ENCODE results near the gene STX1B.
"Not testable (repeated sequence)": the region's sequence is repeated elsewhere in the genome, so short reads cannot be mapped to it uniquely, and the experiment has no call there.

STX1B gene

DNA sequence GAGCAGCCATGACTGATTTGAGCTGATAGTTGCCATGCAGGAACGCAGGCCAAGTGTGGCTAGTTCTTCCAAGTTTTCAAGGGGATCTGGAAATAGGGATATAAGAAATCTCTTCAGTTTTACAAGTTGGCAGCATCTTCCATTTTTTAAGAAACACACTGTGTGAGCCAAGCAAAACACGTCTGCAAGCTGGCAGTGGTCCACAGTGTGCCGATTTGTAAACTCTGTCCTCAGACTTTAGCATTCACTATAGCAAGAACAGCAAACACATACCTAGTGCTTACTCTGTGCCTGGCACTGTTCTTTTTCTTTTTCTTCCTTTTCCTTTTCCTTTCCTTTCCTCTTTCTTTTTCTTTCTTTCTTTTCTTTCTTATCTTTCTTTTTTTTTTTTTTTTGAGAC is 58.7 kb downstream of the STX1B start:
- DNase-seq (ENCODE audit: low spot score) = no peak

DNA sequence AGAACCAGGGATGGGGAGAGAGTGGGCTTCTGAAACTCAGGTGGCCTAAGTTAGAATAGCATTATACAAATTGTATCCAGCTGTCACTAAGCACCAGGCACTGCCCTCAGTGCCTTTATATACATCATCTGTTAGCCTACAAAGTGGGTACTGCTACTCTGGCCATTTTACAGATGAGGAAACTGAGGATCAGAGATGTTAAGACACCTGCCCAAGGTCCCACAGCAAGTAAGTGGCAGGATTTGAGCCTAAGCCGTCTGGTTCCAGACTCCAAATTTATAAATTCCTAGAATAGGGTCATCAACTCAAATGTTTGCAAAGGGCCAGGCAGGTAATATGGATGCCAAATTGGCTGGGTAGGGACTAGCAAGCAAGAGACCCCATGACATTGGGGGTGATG is 59.2 kb downstream of the STX1B start:
- no peak for DNase-seq (ENCODE audit: low spot score)

DNA sequence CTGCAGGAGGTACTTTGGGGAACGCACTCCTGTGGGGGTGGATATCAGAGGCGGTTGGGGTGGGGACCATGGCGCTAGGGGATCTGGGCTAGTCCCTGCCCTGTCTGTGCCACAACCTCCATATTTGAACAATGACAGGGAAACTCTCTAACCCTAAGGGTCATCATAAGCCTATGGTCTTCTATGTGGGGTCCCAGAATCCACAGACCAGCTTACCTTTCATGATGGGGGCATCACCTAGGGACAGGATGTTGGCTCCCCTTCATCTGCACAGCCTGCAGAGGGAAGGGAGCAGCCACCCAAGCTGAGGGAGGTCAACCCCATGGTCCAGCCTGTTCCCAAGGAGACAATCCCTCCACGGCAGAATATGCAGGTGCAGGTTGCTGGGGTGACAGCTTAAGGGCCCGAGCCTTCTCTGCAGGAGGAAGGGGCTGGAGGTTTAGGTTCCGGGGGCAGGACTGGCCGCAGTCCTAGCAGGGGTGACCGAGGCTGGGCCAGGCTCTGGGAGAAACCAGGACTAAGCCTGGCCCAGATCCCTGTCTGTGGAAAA is 59.8 kb downstream of the STX1B start:
- no peak for DNase-seq (ENCODE audit: low spot score)

DNA sequence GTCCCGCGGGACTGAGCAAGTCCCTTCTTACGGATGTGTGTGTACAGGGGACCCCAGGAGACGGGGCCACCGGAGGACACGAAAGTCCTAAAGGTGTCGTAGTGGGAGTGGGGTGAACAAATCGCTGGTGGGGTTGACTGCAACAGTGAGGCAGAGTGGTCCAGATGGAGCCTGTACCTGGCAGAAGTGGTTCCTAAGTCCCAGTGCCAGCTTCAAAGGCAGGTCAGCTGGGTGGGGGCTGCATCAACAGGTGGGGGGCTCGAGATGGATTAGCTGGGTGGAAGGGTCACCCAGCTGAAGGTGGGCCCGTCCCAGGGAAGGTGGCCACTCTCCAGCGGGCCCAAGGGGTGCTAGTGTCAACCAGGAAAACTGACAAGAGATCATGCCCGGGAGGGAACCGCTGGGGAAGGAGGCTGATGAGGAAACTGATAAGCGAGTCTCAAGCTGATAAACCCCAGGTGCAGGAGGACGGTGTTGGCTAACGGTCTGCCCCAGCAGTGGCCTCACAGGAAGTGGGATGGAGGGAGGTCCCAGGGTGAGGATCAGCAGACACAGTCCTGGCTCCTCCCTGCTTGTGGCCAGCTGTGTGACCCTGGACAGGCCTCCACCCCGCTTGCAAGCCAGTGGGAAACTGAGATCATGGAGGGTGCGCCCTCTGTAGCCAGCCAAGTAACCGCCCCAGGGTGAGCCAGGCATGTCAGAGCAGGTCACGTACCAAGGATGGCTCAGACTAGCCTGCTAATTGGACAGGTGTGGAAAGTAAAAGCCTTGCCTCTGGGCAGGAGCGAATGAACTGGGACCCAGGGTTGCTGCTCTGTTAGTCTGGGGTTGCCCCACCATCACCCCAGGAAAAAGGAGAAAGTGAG is 60.6 kb downstream of the STX1B start:
- DNase-seq (ENCODE audit: low spot score) = peak; percentile 76

DNA sequence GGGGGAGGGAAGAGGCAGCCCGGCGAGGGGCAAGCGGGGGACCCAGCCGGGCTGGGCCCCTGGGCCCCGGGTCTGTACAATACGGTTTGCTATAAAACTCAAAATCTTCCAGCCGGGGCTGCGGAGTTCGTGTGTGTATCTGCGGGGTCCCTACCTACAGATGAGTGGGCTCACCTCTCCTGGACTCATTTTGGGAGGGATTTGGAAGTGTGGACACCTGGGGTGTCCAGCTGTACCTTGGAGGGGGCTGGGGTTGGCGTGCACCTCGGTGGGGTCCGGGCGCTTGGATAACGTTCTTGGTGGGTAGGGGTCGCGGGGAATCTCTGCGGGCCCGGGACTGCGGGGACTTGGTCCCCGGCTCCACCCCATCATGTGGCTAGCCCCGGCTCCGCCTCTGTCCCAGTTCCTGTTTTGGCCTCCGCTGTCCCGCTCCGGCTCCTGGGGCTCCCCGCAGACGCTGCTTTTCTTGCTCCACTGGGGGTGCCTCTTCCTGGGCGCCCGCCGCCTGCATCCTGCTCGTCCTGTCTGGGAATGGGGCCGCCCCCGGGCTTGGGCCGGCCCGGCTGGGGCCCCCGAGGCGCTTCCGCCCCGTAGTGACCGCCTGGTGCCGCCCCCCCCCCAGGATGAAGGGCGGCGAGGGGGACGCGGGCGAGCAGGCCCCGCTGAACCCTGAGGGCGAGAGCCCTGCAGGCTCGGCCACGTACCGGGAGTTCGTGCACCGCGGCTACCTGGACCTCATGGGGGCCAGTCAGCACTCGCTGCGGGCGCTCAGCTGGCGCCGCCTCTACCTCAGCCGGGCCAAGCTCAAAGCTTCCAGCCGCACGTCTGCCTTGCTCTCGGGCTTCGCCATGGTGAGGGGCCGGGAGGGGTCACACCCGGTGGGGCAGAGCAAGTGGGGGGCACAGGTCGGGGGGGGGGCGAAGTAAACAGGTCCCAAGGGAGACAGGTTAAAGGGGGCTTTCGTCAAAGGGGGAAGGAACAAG is 61.5 kb downstream of the STX1B start, which contains the start of gene ORAI3:
Gene ORAI3, plus strand, starts transcription at position 402 of the 983 bp plus-strand sequence. Its CDS starts 222 bp downstream, at position 624.
- peak; percentile 77 for DNase-seq (ENCODE audit: low spot score)

DNA sequence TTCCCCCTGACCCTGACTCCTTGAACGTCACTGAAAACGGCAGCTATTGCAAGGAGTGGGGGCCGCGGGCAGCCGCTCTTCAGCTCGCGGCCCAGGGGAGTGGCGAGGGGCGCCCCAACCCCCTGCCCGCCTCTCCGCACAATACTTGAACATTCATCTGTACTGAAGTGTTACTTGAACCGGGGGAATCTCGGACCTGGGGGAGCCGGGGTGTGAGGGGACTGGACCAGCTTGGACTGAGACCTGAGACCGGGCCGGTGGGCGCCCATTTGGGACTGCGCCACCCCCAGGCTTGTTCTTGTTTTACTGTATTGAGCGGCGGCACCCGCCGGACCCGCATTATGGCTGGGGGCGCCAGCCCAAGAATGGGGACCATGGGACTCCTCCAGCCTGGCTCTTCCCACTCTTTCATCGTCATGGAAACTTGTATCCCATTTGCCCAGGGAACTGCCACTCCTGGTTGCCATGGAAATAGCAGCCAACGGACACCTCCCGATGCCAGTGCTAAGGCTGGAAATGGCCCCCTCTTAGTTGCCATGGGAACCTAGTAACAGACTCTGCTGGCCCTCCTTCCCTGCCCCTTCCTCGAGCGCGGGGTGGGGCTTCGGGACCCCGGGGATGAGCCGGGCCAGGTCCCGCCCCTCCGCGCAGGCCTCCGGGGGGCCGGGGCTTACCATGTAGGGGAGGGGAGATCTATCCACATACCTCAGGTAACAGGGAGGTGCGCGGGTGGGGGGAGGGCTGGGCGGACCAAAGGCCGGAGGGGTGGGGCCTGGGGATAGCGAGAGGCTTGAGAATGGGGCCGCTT is 62.4 kb downstream of the STX1B start:
- peak; percentile 97 for DNase-seq (ENCODE audit: low spot score)

DNA sequence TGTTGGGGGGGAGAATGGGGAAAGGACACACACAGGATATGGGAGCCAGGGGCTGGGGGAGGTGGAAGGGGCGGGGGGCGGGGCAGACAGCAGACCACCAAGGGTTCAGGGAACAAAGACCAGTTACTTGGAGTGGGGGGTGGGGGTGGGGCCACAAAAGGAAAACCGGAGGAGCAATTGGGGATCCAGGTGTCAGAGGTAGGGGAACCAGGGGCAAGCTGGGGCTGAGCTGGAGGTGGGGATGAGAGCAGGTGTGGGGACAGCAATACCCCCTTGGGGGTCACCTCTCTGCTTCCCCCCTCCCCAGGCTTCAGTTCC is 62.9 kb downstream of the STX1B start:
- DNase-seq (ENCODE audit: low spot score) = no peak

DNA sequence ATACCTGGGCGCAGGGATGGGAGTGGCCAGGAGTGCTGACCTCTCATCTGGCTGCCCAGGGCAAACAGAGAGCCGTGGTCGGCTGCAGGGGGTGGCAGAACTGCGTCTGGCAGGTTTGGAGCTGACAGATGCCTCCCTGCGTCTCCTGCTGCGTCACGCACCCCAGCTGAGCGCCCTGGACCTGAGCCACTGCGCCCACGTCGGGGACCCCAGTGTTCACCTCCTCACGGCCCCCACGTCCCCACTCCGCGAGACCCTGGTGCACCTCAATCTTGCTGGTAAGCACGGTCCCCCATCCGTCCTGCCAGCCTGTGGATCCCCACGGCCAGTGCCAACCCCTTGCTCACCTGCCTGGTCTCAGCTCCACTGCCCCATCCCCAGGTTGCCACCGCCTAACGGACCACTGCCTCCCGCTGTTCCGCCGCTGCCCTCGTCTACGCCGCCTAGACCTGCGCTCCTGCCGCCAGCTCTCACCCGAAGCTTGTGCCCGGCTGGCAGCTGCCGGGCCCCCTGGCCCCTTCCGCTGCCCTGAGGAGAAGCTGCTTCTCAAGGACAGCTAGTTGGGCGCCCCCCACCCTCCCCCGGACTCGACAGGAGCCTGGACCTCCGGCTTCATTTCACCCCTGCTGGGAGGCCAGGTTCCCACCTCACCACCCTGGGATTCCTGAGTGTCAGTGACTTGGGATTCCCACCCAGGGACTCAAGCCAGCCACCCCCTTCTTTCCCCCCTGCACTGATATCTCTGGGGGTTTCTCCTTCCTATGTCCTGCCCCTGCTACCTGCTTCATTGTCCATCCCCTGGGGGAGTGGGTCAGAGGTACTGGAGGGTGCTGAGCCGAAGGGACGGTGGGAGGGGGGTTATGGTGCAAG is 63.5 kb downstream of the STX1B start:
- DNase-seq (ENCODE audit: low spot score) = no peak

DNA sequence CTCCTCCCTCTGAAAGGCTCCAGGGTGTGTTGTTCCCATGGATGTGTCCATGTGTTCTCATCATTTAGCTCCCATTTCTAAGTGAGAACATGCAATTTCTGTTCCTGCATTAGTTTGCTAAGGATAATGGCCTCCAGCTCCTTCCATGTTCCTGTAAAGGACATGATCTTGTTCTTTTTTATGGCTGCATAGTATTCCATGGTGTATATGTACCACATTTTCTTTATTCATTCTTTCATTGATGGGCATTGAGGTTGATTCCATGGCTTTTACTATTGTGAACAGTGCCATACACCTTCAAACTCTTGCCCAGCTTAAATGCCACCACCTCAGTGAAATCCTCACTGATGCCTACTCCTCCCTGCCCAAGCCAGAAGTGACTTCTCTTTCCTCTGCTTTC is 66.1 kb downstream of the STX1B start:
- no peak for DNase-seq (ENCODE audit: low spot score)

DNA sequence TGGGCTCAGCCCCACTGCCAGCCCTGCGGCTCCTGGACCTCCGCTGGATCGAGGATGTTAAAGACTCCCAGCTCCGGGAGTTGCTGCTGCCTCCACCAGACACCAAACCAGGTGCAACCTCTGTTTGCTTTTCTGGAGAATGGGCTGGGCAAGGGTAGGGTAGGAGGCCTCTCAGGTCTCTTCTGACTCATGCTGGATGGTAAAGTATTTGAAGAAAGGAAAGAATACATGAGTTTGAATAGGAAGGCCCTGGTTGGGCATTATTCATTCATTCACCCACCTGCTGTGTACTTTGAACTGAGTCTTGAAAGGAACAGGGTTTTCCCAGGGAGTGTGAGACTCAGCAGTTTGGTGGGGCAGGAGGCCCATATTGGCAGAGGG is 68.0 kb downstream of the STX1B start:
- no peak for DNase-seq (ENCODE audit: low spot score)

DNA sequence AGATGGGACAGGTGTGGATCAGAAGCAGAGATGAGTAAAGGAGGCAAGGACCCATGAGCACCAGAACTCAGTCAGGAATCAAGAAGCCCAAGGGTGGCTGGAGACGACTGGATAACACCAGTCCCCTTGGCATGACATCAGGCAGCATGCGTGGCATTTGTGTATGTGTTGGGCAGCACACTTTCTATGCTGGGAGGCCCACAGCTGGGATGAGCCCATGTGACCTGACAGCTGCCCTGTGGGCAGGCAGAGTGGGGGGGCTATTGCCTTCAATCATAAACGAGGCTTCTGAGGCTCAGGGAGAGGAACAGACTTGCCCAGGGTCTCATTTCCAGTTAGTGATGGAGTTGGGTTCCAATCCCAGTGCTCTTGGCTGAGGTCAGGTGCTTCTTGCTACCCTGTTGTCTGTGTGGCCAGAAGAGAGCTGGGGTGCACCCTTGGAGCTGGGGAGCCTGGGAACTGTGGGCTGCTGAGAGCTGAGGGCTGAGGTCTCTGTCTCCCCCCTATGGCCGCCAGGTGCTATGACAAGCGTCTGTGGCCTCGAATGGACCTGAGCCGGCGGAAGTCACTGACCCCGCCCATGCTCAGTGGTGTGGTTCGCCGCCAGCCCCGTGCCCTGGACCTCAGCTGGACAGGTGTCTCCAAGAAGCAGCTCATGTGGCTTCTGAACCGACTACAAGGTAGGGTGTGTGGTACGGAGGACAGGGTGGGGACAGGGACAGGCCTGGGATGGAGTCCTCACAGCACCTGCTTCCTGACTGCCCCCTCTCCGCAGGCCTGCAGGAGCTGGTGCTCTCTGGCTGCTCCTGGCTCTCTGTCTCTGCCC is 68.6 kb downstream of the STX1B start:
- peak; percentile 88 for DNase-seq (ENCODE audit: low spot score)

DNA sequence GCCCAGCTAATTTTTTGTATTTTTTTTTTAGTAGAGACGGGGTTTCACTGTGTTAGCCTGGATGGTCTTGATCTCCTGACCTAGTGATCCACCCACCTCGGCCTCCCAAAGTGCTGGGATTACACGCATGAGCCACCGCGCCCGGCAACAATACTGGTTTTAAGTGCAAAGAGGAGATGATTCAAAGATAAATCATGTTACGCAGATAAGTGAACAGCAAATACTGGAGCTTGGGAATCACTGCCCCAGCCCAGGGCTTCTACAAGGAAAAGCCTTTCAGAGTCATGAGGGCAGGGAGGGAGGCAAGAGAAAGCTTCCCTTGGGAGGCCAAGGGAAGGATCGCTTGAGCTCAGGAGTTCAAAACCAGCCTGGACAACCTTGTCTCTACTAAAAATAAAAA is 70.9 kb downstream of the STX1B start:
- DNase-seq (ENCODE audit: low spot score) = not testable (repeated sequence)

Data from AG08396 (cell line).